DOHH2 (cell line): ENCODE data around the gene RAD51B.

Experiments
- H3F3A ChIP-seq: fragments of 200-600 bp; sonication (generic), shearing (Covaris generic); 2 replicates; pipeline ENCODE4 v1.6.0; 2016; ENCODE audit warnings: antibody characterized with exemption, mild to moderate bottlenecking; ENCODE audit not compliant: control insufficient read depth, insufficient read depth
- H3K27ac ChIP-seq: fragments of 200-600 bp; sonication (generic); 2 replicates; pipeline ENCODE4 v1.5.1; 2014; ENCODE audit warnings: low read depth, mild to moderate bottlenecking, low read length, moderate library complexity
- H3K27me3 ChIP-seq: fragments of 200-600 bp; sonication (generic); 2 replicates; pipeline ENCODE4 v1.6.1; 2014; ENCODE audit warnings: mild to moderate bottlenecking, low read length, mixed read lengths; ENCODE audit not compliant: control insufficient read depth
- H3K36me3 ChIP-seq: fragments of 200-600 bp; sonication (generic); 2 replicates; pipeline ENCODE4 v1.6.1; 2014; ENCODE audit warnings: mild to moderate bottlenecking, low read length, moderate library complexity, mixed read lengths; ENCODE audit not compliant: control insufficient read depth
- H3K4me1 ChIP-seq: fragments of 200-600 bp; sonication (generic); 2 replicates; pipeline ENCODE4 v1.6.1; 2014; ENCODE audit warnings: mild to moderate bottlenecking, low read length, mixed read lengths; ENCODE audit not compliant: control insufficient read depth
- H3K4me2 ChIP-seq: fragments of 200-600 bp; sonication (generic); 2 replicates; pipeline ENCODE4 v1.6.0; 2014; ENCODE audit warnings: mild to moderate bottlenecking, low read length, moderate library complexity
- H3K4me3 ChIP-seq: fragments of 200-600 bp; sonication (generic); 2 replicates; pipeline ENCODE4 v1.5.1; 2014; ENCODE audit warnings: mild to moderate bottlenecking, low read length, mixed read lengths
- H3K79me2 ChIP-seq: fragments of 200-600 bp; sonication (generic); 2 replicates; pipeline ENCODE4 v1.6.1; 2014; ENCODE audit warnings: mild to moderate bottlenecking, low read length, mixed read lengths; ENCODE audit not compliant: control insufficient read depth
- H3K9me2 ChIP-seq: fragments of 200-600 bp; sonication (generic); replicated peaks from 2 replicates; pipeline ENCODE4 v1.6.1; 2014; ENCODE audit warnings: mild to moderate bottlenecking, low read length, mixed read lengths; ENCODE audit not compliant: control insufficient read depth
- H3K9me3 ChIP-seq: fragments of 200-600 bp; sonication (generic); 2 replicates; pipeline ENCODE4 v1.6.1; 2014; ENCODE audit warnings: antibody characterized with exemption, low read length, mixed read lengths; ENCODE audit not compliant: control insufficient read depth, insufficient read depth
- H4K20me1 ChIP-seq: fragments of 200-600 bp; sonication (generic); 2 replicates; pipeline ENCODE4 v1.6.0; 2014; ENCODE audit warnings: low read depth, mild to moderate bottlenecking, antibody characterized with exemption, low read length, moderate library complexity; ENCODE audit not compliant: control insufficient read depth, insufficient read depth
- EZH2phosphoT487 ChIP-seq: fragments of 200-600 bp; sonication (generic); IDR thresholded peaks from 2 replicates; pipeline ENCODE4 v1.6.1; 2017; ENCODE audit warnings: borderline replicate concordance, mild to moderate bottlenecking, antibody characterized with exemption, low read length, moderate library complexity, mixed read lengths
- TF ChIP-seq, protein P1 (sequence below): fragments of 200-600 bp; sonication (generic); IDR thresholded peaks from one replicate; pipeline ENCODE4 v1.5.1; 2014; ENCODE audit warnings: antibody characterized with exemption, mild to moderate bottlenecking, low read depth, low read length; ENCODE audit not compliant: poor library complexity, severe bottlenecking

RAD51B gene

GRCh38 chr14:68343534-68344118, 524.0 kb downstream of the RAD51B start:
- no peak for TF ChIP-seq EZH2phosphoT487
- TF ChIP-seq, protein P1, sequence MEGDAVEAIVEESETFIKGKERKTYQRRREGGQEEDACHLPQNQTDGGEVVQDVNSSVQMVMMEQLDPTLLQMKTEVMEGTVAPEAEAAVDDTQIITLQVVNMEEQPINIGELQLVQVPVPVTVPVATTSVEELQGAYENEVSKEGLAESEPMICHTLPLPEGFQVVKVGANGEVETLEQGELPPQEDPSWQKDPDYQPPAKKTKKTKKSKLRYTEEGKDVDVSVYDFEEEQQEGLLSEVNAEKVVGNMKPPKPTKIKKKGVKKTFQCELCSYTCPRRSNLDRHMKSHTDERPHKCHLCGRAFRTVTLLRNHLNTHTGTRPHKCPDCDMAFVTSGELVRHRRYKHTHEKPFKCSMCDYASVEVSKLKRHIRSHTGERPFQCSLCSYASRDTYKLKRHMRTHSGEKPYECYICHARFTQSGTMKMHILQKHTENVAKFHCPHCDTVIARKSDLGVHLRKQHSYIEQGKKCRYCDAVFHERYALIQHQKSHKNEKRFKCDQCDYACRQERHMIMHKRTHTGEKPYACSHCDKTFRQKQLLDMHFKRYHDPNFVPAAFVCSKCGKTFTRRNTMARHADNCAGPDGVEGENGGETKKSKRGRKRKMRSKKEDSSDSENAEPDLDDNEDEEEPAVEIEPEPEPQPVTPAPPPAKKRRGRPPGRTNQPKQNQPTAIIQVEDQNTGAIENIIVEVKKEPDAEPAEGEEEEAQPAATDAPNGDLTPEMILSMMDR: no peak
- Histone ChIP-seq H3K9me3 (0 out of 2 replicates have a peak, but pooled peaks cover 5% of the 10 kb centered on the region), H3K4me3 (no peak overlapping the region), H3K79me2 (no peaks in the 10 kb centered on the region), H3F3A (peaks cover 11% of the 10 kb centered on the region), H3K9me2 (no peaks in the 10 kb centered on the region), H4K20me1 (no peaks in the 10 kb centered on the region), H3K4me2 (no peak overlapping the region), H3K27me3 (no peaks in the 10 kb centered on the region), H3K27ac (no peak overlapping the region), H3K36me3 (0 out of 2 replicates have a peak, but pooled peaks cover 2% of the 10 kb centered on the region), H3K4me1 (peaks cover 48% of the 10 kb centered on the region)

GRCh38 chr14:68345738-68346137, 526.2 kb downstream of the RAD51B start:
- Histone ChIP-seq H3K27ac (no peak overlapping the region), H3K4me2 (no peak overlapping the region), H3K79me2 (no peaks in the 10 kb centered on the region), H3K9me2 (no peaks in the 10 kb centered on the region), H3K4me1 (peaks cover 53% of the 10 kb centered on the region), H3K27me3 (no peaks in the 10 kb centered on the region), H3K4me3 (no peak overlapping the region), H3K9me3 (0 out of 2 replicates have a peak, but pooled peaks cover 5% of the 10 kb centered on the region), H3F3A (peaks cover 5% of the 10 kb centered on the region), H4K20me1 (no peaks in the 10 kb centered on the region), H3K36me3 (0 out of 2 replicates have a peak, but pooled peaks cover 2% of the 10 kb centered on the region)
- TF ChIP-seq EZH2phosphoT487: no peak
- TF ChIP-seq, protein P1: no peak

DNA sequence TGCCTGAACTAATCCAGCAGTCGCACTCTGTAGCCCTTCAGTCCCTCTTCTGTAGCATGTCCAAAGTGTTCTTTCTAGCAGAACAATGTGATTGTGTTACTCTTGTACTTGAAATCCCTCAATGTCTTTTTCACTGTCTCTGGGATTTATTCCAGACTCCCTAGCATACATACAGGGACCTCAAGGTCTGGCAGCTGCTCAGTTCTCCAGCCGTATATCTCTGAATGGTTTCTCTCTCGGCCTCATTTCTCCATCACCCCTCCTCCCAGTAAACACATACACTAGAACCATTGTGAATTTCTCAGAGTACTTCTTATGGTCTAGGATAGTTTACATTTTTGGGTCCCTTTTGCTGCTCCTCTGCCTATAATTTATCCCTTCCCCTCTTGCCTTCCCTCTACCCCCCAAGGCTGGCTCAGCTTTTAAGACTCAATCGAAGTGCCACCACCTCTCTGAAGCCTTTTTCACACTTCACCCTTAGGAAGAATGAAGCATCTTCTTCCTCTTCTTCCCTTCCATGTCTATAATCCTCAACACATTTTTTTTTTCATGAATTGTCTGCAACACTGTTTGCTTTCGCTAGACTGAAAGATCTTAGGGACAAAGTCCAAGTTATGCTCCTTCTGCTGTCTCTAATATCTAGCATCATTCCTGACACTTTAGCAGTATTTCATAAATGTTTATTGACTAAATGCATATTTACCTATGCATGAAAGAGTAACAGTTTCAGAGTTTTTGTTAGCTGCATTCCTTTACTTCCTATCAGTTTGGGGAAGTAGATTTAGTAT, 527.2 kb downstream of the RAD51B start:
- H3K27me3 ChIP-seq: no peaks in the 10 kb centered on the region
- no peaks in the 10 kb centered on the region for H3K79me2 ChIP-seq
- no peak overlapping the region for H3K4me3 ChIP-seq
- TF ChIP-seq, protein P1: no peak
- no peak for TF ChIP-seq EZH2phosphoT487
- no peaks in the 10 kb centered on the region for H3F3A ChIP-seq
- H3K36me3 ChIP-seq: 0 out of 2 replicates have a peak, but pooled peaks cover 2% of the 10 kb centered on the region
- H3K27ac ChIP-seq: no peak overlapping the region
- no peaks in the 10 kb centered on the region for H4K20me1 ChIP-seq
- no peaks in the 10 kb centered on the region for H3K9me2 ChIP-seq
- no peak overlapping the region for H3K4me2 ChIP-seq
- H3K9me3 ChIP-seq: 0 out of 2 replicates have a peak, but pooled peaks cover 5% of the 10 kb centered on the region
- peaks cover 45% of the 10 kb centered on the region for H3K4me1 ChIP-seq
